Measurements from ENCODE around the gene ZNF414.

ZNF414 gene

GRCh38 chr19:8489561-8490394 lies 24.2 kb downstream of the ZNF414 start:
- DNase-seq: no peak

- DNase-seq: no peak
These were observed 25.6 kb downstream of the ZNF414 start for GRCh38 chr19:8488365-8488764.

- peak; percentile 98 to 99 for DNase-seq
These were observed 26.7 kb downstream of the ZNF414 start for GRCh38 chr19:8487137-8487851.

- DNase-seq: no peak
These were observed 27.3 kb downstream of the ZNF414 start for GRCh38 chr19:8486661-8487136.

- no peak for DNase-seq
These were observed 28.2 kb downstream of the ZNF414 start for GRCh38 chr19:8485561-8486371.

GRCh38 chr19:8484331-8484894 lies 29.6 kb downstream of the ZNF414 start:
- no peak for DNase-seq

GRCh38 chr19:8483165-8483564 lies 30.8 kb downstream of the ZNF414 start:
- DNase-seq: no peak

- DNase-seq: no peak
These were observed 31.3 kb downstream of the ZNF414 start for GRCh38 chr19:8482696-8483095.

- no peak for DNase-seq
These were observed 32.4 kb downstream of the ZNF414 start for GRCh38 chr19:8481616-8482015.

GRCh38 chr19:8481201-8481600 lies 32.8 kb downstream of the ZNF414 start:
- DNase-seq: no peak

- DNase-seq: no peak
These were observed 35.4 kb downstream of the ZNF414 start for GRCh38 chr19:8478598-8478997.

GRCh38 chr19:8477889-8478288 lies 36.1 kb downstream of the ZNF414 start:
- no peak for DNase-seq

- no peak for DNase-seq
These were observed 37.4 kb downstream of the ZNF414 start for GRCh38 chr19:8476524-8476923.

- DNase-seq: no peak
These were observed 39.0 kb downstream of the ZNF414 start for GRCh38 chr19:8475005-8475404.

- DNase-seq: no peak
These were observed 40.1 kb downstream of the ZNF414 start for GRCh38 chr19:8473648-8474476.

- no peak for DNase-seq
These were observed 44.2 kb downstream of the ZNF414 start for GRCh38 chr19:8469613-8470368.

GRCh38 chr19:8468761-8469373 lies 45.1 kb downstream of the ZNF414 start:
- no peak for DNase-seq

- DNase-seq: no peak
These were observed 45.8 kb downstream of the ZNF414 start for GRCh38 chr19:8468124-8468523.

- DNase-seq: no peak
These were observed 47.9 kb downstream of the ZNF414 start for GRCh38 chr19:8466018-8466417.

GRCh38 chr19:8463365-8463764 lies 50.6 kb downstream of the ZNF414 start:
- no peak for DNase-seq

GRCh38 chr19:8462571-8462970 lies 51.4 kb downstream of the ZNF414 start:
- DNase-seq: no peak
